Stimulated activated CD8-positive, alpha-beta memory T cell treated with anti-CD3 and anti-CD28 coated beads, Interleukin-12 subunit alpha, Interleukin-12 subunit beta, amount 100 ng/mL, for 1 hour (primary cell): Measurements from ENCODE around the gene UGT1A3.

Source experiments
- DNase-seq: peaks from one replicate; pipeline ENCODE4 v3.0.0-alpha.2; 2020; ENCODE audit warnings: low read depth

Gene UGT1A3

DNA sequence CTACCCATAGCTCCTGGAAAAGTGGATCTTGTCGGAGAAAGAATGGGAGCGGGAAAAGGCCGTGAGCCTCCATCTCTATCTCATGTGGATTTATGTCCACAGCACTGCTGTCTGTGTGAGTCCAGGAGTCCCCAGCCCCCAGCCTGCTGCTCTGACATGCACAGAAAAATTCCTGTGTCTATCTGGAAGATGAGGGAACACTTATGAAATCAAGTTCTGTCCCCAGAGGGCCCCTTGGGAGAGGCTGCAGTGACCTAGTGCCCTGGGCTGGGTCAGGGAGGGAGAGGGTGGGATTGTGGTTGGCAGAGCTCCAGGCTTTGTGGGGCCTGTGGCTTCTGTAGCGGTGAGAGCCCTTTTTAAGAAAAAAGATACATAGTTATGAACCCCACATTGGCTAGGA lies 87.9 kb downstream of the UGT1A3 start:
- DNase-seq, result no peak

DNA sequence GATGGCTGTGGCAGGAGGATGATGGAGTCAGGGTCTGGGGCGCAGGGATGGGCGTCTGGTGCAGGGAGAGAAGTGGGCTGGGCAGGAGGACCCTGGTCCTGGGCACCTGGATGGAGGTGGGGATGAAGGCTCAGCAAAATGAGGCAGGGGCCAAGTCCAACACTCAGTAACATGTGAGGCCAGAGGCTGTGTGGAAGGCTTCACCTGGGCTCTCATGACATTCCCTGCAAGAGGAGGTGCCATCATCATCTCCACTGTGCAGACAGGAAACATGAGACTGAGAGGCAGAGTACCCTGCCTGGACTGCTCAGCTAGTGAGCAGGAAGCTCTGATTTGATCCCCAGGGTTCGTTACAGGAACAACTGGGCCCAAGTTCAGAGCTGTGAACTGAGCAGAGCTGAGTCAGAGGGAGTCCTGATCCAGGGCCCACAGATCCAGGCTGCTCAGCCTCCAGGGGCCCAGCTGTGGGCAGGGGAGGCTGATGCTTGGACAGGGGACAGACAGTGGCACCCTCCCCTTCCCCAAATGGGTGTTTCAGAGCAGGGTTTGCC lies 88.6 kb downstream of the UGT1A3 start:
- DNase-seq, result no peak

DNA sequence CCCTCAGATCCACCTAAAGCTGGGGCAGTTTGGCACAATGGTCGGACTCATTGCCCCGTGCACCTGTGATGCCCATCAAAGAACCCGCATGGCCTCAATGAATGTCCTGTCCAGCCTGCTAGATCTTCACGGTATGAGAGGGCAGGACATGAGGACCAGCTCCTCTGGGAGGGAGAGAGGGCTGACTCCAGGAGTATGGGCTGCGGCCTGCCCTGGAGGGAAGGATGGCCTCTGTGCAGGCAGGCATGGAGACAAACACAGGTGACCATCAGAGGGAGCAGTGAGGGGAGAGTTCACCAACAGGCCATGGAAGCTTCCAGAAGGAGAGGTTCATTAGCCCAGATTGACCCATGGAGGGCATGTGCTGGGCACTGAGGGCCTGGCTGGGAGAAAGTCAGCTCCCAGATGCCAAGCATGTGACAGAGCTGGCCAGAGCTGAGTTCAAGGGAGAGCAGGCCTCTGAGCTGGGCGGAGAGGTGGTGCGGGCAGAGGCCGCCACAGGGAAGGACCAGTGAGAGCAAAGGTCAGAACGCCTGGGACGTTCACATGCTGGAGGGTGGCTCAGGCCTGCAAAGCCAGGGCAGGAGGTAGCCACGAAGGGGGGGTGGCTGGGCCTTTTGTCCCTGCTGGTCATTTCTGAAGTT lies 89.3 kb downstream of the UGT1A3 start:
- no peak for DNase-seq

DNA sequence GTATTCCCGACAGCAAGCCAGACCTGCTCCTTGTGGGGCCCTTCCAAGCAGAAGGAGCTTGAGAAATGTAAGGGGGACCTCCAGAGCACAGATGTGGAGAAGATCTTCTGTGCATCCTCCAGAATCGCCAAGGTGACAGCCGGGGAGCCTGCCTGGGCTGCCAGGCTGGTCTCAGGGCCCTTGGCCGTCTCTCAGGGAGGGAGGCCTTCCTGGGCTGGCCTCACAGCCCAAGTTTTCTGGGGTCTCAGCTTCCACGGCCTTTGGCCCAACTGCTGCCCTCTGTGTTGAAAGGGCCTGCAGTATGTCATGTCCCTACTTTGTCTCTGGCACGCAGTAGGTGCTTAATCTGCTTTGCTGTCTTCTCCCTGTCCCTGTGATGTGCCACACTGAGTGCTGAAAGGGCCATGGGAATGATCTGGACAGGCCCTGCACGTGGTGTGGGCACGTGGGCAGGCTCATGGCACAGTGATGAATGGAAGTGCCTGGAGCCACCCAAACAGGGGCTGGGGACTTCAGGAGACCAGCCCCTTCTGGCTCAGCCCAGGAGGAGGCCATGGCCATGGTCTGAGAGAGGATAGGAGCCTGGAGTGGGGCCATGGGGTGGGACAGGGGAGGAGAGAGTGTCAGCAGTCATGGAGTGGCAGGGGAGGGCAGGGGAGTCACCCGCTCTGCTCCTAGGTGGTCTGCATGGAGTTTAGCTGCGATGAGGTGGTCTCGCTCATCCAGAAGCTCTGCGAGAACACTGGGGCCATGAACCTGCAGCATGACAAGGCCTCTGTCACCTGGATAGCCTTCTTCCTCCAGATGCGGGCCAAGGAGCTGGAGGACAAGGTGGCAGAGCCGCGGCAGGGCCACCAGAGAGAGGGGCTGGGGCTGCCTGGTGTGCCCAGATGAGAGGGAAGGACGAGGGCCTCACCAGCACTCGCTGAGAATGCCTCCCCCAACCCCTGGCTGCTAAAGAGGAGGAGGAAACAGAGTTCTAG lies 90.1 kb downstream of the UGT1A3 start:
- no peak for DNase-seq

DNA sequence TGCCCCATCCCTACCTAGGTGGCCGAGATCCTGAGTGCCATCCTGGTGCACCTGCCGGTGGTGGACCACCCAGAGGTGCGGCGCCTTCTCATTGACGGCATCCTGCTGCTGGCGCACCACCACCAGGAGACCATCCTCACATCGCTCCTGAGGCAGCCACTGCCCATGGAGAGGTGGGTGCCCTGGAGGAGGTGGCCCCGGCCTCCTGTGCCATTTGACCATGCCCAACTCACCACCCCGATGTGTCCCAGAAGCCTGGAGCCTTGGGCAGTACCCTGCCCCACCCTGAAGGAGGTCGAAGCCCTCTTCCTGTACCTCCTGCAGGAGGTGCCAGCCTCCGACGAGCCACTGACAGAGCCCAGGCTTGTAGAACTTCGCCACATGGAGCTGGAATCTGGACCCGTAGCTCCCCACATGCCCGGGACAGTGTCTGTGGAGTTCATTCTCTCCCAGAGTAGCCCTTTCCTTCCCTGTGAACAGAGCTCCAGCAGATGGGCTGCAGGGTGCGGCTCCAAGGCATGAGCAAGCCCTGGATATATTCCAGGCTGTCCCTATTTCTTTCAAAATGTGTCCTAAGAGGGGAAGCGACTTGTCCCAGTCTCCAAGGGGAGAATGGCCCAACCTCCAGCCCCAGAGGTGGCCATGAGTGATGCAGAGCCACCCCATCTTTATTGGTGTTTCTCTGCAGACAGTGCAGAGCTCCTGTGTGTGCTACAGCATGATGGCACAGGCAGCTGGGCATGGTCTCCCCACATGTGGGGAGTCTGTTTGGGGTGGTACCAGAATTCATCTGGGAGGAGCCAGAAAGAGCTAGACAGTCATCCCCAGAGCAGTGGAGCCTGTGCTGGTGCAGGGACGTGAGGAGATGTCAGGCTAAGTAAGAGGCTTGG lies 91.3 kb downstream of the UGT1A3 start:
- no peak for DNase-seq

DNA sequence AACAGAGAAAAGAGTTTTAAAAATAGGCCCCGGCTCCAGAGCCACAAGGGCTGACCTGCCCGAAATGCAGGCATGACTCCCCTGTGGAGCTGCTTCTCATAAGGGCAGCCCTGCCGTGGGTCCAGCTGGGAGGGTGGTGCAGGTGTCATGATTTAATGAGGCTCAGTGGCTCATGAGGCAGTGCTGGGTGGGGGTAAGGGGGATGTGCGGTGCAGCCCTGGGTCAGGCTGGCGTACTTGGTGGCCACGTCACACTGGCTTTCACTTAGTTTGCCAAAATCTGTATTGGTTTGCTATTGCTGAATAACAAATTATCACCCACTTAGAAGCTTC lies 91.9 kb downstream of the UGT1A3 start:
- no peak for DNase-seq

DNA sequence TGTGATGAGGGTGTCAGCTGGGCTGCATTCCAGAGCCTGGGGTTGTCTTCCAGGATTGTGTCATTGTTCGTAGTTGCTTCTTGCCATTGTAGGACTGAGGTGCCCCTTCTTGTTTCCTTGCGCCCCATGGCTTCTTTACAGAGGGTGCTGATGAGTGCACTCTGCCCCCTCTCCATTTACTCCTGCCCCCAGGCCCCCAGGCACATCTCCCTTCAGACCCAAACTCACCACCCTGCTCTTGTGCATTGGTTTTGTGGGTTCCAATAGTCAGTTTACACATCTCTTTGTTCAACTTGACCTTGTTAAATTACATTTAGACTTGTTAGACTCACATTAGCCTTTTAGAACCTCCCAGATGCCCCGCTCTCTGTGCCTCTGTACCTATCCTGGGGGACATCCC lies 92.4 kb downstream of the UGT1A3 start:
- DNase-seq, result no peak

DNA sequence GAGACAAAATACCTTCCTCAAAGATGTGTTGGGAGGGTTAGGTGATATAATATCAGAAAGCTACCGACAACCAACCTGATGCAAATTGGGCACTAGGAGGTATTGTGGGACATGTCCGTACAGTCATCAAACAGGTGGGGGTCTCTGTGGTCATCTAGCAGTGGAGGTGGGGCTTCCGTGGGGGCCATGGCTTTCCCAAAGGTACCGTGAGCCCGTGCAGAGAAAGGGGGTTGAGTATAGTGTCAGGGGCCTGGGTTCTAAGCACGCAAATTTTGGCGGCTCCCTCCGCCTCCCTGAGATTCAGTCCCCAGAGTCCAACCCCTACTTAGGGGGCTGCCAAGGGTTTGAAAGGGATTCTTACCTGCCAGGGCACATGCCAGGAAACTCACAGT lies 92.9 kb downstream of the UGT1A3 start:
- DNase-seq, result no peak

DNA sequence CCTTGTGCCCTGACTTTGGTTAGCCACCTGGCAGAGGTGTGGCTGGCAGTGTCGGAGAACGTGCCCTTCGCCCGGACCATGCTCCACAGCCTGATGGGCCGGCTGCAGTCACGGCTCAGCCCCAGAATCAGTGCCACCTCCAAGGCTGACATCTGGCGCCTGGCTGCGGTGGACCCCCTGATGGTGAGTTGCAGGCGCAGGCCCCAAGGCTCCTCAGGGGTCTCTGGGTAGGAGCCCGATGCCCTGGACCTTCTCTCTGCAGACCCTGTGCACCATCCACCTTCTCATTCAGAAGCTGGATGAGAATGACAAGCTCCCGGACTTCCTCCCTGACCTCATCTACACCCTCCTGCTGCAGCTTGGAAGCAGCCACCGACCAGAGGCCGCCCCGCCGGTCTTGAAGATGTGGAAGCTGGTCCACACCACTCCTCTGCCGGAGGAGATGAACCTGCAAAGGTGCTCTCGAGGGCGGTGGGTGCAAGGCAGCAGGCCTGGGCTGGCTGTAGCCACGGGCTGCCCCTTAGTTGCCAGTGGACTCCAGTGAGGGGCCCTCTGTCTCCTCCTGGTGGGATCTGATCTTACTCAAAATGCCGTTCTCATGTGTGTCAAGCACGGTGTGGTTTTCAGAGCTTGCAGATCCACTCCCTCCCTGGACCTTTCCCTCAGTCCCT lies 93.4 kb downstream of the UGT1A3 start:
- no peak for DNase-seq
